HG03342 (cell line): ENCODE measurements around the gene SMPD3.

Experiments
- ATAC-seq: cut with Tn5 transposase; IDR thresholded peaks from one replicate; pipeline ENCODE4 v1.9.1; 2021; ENCODE audit warnings: mild to moderate bottlenecking, moderate library complexity; ENCODE audit not compliant: unreplicated experiment

Gene SMPD3

DNA sequence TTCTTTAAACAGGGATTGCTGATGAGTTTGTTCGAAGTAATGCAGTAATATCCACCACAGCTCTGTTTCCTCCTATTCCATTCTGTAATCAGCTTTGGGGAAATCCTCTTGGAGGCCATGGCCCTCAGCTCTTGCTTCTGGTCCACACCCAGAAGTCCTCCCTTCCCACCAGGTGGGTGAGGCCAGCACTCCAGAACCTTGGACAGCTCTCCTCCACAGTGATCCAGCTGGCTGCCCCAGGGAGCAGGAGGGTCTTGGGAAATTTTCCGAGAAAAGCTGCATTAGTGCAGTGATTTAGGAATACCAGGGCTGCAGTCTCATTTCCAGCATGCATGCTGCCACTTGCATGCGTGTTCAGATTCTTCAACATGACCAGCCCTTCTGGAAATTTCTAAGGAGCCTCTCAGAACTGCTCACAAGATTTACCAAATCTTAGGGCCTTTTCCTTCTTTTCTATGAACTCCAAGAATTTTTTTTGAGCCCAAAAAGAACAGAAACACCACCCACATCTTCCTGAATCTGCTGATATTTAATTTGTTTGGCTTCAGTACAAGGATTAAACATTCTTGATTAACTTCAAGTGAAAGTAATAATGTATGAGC lies 4.2 kb downstream of the SMPD3 start:
- no peak for ATAC-seq

DNA sequence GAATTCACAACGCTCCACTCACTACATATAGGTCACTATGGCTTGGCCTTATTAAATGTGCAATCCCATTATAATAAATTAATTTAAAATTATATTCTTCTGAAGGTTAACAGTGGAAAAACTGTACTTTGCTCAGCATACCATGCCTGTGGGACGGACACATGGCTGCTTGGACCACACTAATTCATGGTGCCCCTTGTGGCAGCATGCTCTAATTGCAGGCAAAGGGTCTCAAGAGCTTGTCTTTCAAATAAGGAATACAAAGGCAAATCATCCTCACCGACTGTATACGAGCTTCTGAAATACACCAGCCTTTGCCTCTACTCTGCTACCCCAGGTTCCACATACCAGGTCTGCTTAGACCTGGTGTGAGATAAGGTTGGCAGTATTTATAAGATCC lies 11.7 kb downstream of the SMPD3 start:
- ATAC-seq: no peak

DNA sequence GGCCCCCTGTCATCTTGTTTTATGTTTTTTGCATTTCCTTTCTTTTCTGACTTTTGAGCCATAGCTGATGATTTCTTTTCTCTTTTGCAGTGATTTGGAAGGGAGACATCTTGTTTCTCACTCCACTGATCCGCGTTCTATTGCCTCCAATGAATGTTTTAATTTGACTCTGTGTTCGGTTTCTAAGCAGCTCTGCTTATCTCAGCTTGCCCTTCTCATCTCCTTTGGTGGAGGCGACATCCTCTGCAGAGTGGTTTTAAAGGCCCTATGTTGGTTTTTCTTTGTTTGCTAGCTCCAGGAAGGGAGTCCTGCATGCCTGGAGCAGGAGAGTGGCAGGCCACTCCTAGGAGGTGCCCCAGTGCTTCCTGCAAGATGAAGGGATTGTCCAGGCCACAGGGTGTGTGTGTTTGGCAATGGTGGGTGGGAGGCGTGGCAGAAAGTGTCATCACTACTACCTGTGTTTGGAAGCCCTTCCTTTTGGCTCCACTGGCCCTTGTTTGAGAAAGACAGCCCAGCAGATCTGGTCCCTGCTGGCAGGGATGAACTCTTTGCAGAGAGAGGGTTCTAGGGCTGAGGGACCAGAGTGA lies 13.6 kb downstream of the SMPD3 start:
- no peak for ATAC-seq

DNA sequence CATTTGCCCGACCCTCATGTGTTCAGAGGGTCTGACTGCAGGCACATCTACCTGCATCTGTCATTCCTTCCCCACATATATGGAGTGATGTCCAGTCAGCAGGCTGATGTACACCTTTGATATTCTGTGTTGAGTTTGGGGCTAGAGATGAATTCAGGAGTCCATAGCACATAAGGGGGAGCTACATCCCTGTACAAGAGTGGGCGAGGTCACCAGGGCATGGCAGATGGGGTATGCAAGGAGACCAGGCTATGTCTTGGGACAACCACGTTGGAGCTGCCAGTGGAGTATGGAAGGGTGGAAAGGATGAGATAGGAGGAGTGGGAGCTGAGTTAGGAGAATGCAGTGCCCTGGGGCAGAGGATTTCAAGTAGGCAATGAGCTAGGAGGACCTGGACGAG lies 15.0 kb downstream of the SMPD3 start:
- ATAC-seq: no peak

- ATAC-seq: no peak
Observed at GRCh38 chr16:68432701-68433100, 15.6 kb downstream of the SMPD3 start.

GRCh38 chr16:68429076-68429854 lies 19.0 kb downstream of the SMPD3 start:
- ATAC-seq: no peak

- ATAC-seq: no peak
Observed at GRCh38 chr16:68427649-68428303, 20.5 kb downstream of the SMPD3 start.

GRCh38 chr16:68426347-68426652 lies 22.0 kb downstream of the SMPD3 start:
- no peak for ATAC-seq

DNA sequence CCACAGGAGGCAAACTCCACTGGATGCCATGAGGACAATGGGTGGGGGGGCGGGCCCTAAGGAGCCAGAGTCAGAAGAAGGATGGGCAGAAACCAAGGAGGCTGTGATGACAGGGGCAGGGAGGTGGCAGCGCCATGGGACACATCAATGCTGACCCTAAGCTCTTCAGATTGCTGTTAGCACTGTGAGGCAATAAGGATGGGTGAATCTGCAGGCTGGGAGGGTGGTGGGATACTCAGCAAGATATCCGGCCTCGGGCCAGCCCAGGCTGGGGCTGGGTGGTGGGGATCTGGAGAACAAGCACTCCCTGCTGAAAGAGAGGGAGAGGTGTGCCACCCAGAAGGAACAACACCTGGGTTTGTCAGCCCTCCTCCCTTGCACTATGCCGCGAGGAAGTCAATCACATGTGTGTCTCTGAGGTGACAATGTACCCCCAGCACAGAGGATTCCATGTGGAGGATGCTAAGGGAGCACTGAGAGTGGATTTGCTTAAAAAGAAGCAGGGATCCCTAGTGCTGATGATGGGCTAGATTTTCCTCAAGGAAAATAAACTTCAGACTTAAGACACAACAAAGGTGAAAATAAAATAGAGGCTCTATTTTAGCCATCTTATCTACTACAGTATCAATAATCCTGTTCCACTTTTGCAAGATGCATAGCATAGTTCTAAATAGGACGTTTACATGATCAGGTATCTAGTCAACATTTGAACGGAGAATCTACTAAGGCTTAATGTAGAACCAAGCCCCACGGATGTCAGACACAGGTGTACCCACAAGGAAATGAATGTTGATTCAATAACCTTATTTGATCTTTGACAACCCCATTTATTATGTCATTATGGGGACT lies 22.6 kb downstream of the SMPD3 start:
- no peak for ATAC-seq

- no peak for ATAC-seq
Observed at GRCh38 chr16:68423771-68424170, 24.5 kb downstream of the SMPD3 start.

- no peak for ATAC-seq
Observed at GRCh38 chr16:68422396-68422960, 25.8 kb downstream of the SMPD3 start.

GRCh38 chr16:68421076-68421475 lies 27.2 kb downstream of the SMPD3 start:
- ATAC-seq: no peak

DNA sequence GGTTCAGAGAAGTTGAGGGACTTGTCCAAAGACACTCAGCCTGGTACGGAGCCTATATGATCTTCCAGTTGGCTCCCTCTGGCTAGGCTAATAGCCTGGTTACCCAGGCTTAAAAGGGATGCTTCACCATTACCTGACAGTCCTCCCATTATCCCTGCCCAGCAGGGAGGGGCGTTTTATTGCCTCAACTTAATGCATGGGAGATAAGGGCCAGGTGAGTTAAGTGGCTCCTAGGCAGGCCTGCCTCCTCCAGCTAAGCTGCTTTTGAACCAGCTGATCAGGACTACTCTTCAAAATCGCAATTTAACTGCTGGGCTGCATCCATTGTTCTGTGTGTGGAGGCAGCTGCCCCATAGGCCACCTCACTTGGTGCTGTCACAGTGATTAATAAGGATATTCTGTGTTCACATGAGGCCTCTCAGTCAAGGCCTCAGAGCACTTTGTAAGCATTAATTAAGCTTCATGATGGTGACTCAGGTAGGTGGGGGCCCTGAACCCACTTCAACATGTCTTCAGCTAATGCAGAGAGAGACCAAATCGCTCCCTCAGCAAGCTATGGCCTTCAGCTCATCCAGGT lies 27.9 kb downstream of the SMPD3 start:
- ATAC-seq: no peak

DNA sequence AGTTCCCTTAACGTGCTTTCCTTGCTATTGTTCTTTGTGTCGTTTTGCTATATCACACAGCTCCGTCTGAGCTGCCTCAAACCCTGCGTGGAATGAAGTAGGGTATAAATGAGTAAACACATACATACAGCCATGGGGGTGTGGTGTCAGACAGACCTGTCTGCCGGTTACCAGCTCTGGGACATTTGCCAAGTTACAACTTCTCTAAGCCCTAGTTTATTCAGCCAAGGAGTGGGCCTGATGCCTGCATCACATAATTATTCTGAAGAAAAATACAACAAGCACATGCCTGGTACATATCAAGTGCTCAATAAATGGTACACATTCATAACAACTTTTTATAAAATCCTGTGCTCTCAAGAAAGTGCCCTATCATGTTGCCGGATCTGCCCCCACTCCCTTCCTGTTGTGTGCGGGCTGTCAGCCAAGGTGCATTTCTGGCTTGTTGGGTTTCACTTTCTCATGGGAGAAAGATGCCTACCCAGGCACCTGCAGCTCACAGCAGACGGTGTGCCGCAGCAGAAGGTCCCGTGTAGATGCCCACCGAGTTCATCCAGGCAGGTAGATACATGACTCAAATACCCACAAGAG lies 30.5 kb downstream of the SMPD3 start:
- ATAC-seq: peak; percentile 76

DNA sequence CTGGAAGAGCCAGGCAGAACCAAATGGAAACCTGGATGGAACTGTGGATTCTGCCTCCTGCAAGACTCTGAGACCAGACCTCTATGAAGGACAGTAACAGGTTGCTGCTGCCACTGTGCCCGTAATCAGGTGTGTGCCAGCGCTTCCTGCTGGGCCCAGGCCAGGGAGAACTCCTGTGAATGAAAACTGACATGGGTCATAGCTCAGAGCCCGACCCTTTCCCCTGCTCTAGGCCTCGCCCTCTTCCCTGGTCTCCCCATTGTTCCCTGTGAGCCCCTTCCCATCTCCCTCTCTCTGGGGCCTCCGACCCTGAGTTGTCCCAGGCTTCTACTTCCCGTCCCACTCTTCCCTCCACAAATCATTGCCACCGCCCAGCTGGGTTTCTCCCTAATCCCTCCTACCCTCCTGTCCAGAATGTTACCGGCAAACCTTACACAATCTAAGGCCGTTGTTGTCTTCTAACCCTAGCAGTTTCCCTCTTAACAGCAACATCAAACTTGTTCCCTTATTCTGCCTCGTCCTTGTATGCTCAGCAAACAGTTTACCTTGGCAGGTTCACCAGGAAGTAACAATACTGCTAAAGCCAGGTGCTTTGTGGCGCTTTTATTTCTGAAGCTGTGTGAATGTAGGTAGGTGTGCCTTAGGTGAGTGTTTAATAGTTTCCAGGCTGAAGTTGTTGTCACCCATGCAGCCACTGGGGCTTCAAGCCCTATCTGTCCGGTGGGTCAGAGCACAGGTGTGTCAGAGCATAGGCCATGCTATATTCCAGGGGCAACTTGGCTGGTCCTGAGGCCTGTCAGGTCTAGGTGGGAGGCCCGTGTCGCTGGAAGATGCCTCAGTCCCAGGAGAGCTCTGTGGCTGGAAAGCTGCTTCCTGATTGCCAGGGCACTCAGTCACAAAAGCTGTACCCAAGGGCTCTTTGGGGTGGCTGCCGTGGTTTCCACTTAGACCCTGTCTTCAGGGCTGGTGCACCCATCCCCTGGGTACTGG lies 32.0 kb downstream of the SMPD3 start:
- ATAC-seq: no peak

DNA sequence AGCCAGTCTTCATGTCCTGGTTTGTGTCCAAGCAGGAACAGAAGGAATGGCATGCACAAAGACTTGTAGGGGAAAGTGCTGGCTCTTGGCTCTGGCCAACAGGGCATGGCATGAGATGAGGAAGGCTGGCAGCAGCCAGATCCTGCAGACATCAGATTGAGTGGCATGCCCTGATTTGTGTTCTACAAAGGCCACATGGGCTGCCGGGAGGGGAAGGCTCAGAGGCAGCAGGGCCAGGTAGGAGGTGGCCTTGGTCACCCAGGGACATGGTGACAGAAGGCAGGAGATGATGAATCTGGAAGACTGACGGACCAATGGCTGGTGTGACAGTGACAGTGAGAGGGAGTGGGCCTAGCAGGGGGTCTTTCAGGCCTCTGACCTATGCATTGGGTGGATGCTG lies 33.7 kb downstream of the SMPD3 start:
- no peak for ATAC-seq

DNA sequence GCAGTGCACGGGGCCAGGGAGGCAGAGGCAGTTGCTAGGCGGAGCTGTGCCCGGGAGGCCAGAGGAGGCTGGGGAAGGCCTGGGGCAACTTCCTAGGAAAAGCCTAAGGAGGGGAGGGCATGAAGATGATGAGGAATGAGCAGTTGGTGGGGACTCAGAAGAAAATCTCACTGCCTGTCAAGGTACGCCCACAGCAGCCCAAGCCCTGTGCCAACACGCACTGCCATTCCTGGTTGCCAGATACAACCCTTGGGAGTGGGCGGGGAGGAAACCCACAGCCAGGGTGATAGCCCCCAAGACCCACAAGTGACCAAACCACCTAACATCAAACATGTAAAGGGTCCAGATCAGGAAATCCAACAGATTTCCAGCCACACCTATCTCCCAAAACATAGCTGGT lies 36.2 kb downstream of the SMPD3 start:
- no peak for ATAC-seq

DNA sequence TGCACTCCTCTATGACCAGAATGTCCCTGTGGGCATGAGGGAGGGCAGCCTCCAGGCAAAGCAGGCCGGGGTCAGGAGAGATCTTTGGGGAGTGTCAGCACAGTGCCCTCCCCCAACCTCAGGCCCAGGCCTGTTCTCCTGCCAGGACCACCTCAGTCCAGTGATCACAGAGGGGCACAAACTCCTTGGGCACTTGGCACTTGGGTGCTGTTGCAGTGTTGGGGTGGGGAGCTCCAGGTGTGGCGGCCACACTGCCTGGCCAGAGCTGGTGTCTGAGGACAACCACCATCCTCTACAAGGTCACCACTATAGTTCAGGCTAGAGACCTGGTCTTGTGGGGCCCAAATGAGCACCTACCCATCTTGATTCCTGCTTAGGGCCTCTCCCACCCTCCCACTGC lies 37.2 kb downstream of the SMPD3 start:
- ATAC-seq: no peak

- no peak for ATAC-seq
Observed at GRCh38 chr16:68408967-68409366, 39.3 kb downstream of the SMPD3 start.
